Glutamatergic neuron (in vitro differentiated cells): ENCODE results near the gene ARX. TPM values are rescaled to one million over a fixed set of nuclear protein-coding genes. Genes with fewer than 3 reads are reported as not detected.

ENCODE experiments used
- DNase-seq: peaks from one replicate; pipeline ENCODE4 v3.0.0; 2022
- H3K27ac Mint-ChIP-seq: one replicate; pipeline ENCODE4 v1.8.0; 2020; ENCODE audit warnings: mild to moderate bottlenecking, mixed read lengths, inconsistent platforms; ENCODE audit not compliant: unreplicated experiment
- H3K27me3 Mint-ChIP-seq: one replicate; pipeline ENCODE4 v1.8.0; 2020; ENCODE audit warnings: mild to moderate bottlenecking, moderate library complexity, mixed read lengths, inconsistent platforms; ENCODE audit not compliant: unreplicated experiment
- H3K36me3 Mint-ChIP-seq: one replicate; pipeline ENCODE4 v1.8.0; 2020; ENCODE audit warnings: mild to moderate bottlenecking, mixed read lengths, inconsistent platforms; ENCODE audit not compliant: unreplicated experiment
- H3K4me1 Mint-ChIP-seq: one replicate; pipeline ENCODE4 v1.8.0; 2020; ENCODE audit warnings: mild to moderate bottlenecking, low read depth, mixed read lengths, inconsistent platforms; ENCODE audit not compliant: unreplicated experiment
- H3K4me3 Mint-ChIP-seq: one replicate; pipeline ENCODE4 v1.8.0; 2020; ENCODE audit warnings: mild to moderate bottlenecking, mixed read lengths, inconsistent platforms; ENCODE audit not compliant: unreplicated experiment
- H3K9me3 Mint-ChIP-seq: one replicate; pipeline ENCODE4 v1.8.0; 2020; ENCODE audit warnings: mild to moderate bottlenecking, moderate library complexity, mixed read lengths, inconsistent platforms; ENCODE audit not compliant: unreplicated experiment
- total RNA-seq: library from RNA; stranded (reverse); fragmentation: NEBNext Ultra II Directional; extraction: Animal tissue kit (Norgen Biotek cat#: 25700); gene quantifications from one replicate; pipeline ENCODE4 v1.2.1, GENCODE V29; 2021; ENCODE audit not compliant: unreplicated experiment
- TF ChIP-seq, protein P1 (sequence below): fragments of 200-600 bp; sonication (generic); IDR thresholded peaks from one replicate; pipeline ENCODE4 v1.5.0; 2021; ENCODE audit not compliant: partially characterized antibody, unreplicated experiment

Gene ARX
- total RNA-seq, 1 donor from 2014 or later: 0.98 TPM

DNA sequence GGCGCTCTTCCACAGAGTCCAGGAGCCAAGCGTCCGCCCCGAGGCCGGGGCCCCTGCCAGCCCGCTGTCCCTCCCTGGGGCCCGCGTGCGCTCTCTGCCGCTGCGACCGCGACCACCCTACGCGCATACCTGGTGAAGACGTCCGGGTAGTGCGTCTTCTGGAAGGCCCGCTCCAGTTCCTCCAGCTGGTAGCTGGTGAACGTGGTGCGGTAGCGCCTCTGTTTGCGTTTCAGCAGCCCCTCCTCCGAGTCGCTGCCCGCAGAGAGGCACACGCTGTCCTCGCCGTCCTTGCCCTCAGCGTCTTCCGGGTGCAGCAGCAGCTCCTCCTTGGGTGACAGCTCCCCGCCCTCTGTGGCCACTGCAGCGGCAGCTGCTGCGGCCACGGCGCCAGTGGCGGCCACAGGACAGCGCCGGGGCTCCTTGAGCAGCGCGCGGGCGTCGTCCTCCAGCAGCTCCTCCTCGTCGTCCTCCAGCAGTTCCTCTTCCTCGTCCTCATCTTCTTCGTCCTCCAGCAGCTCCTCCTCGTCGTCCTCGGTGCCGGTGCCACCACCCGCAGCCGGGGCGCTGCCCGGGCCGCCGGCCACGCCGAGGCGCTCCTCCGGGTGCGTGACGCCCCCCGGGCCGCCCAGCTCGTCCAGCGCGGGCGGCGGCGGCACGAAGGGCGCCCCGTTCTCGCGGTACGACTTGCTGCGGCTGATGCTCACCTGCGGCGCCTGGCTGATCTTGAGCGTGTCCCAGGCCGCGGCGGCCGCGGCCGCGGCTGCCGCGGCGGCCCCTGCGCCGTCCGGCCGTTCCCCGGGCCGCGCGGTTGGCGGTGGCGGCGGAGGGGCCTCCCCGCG, 2.8 kb downstream of the ARX start:
- H3K4me1 Mint-ChIP-seq: peaks cover 3% of the 10 kb centered on the region
- peaks cover 11% of the 10 kb centered on the region for H3K27me3 Mint-ChIP-seq
- DNase-seq: no peak
- TF ChIP-seq, protein P1, sequence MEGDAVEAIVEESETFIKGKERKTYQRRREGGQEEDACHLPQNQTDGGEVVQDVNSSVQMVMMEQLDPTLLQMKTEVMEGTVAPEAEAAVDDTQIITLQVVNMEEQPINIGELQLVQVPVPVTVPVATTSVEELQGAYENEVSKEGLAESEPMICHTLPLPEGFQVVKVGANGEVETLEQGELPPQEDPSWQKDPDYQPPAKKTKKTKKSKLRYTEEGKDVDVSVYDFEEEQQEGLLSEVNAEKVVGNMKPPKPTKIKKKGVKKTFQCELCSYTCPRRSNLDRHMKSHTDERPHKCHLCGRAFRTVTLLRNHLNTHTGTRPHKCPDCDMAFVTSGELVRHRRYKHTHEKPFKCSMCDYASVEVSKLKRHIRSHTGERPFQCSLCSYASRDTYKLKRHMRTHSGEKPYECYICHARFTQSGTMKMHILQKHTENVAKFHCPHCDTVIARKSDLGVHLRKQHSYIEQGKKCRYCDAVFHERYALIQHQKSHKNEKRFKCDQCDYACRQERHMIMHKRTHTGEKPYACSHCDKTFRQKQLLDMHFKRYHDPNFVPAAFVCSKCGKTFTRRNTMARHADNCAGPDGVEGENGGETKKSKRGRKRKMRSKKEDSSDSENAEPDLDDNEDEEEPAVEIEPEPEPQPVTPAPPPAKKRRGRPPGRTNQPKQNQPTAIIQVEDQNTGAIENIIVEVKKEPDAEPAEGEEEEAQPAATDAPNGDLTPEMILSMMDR: no peak
- peaks cover 4% of the 10 kb centered on the region for H3K9me3 Mint-ChIP-seq
- no peak overlapping the region for H3K27ac Mint-ChIP-seq
- H3K4me3 Mint-ChIP-seq: no peak overlapping the region
- no peaks in the 10 kb centered on the region for H3K36me3 Mint-ChIP-seq

DNA sequence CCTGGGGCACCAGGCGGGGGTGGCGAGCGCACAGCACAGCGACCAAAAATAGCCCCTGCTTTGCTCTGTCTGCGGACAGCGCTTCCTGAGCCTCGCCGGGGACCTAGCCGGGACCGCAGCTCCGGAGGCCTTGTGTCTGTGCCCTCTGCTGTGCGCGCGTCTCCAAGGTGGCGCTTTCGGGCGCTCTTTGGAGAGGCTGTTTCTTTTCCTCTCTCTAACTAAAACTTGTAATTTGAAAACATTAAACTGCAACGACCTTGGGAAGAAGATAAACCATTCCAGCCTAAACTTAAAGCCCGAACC, 3.4 kb downstream of the ARX start:
- Mint-ChIP-seq H3K4me3 (no peak overlapping the region), H3K27me3 (peaks cover 11% of the 10 kb centered on the region), H3K36me3 (no peaks in the 10 kb centered on the region), H3K27ac (no peak overlapping the region), H3K9me3 (peaks cover 4% of the 10 kb centered on the region), H3K4me1 (peaks cover under 1% of the 10 kb centered on the region)
- TF ChIP-seq, protein P1: no peak
- no peak for DNase-seq

DNA sequence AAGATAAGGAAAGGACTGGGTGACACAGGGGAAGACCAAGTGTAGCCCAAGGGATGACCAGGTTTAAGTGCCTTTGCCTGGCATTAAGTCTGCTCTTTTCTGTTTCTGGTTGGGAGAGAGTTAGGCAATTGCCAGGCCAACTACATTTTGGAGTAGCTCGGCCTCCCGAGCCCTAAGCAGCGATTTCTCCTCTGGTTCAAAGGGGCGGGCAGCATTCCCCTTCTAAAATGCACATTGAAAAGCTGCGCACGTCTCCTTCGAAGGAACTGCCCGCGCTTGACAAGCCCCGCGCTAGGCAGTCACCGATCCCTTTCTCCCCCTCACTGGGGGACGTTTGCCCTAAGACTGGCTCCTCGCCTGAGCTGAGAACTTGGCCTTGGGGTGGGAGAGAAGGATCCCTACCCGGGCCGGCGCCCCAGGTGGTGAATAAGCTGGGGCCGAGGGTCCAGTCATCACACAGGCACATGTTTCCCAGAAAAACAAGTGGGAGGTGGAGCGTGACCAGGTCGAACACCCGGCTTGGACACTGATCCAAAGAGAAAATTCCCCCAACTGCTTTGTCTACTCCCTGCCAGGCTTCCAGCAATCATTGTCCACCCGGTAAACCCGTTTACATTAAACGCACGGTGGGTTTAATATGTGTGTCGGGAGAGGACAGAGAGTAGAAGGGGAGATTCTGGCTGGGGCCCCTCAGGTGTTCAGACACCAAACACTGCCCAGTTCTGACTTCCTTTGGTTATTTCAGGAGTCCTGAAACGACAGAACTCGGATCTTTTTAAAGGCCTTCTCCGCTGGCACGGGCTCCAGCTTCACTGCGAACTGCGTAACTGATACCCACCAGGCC, 4.0 kb downstream of the ARX start:
- H3K4me1 Mint-ChIP-seq: no peaks in the 10 kb centered on the region
- H3K4me3 Mint-ChIP-seq: no peak overlapping the region
- no peaks in the 10 kb centered on the region for H3K36me3 Mint-ChIP-seq
- peaks cover 12% of the 10 kb centered on the region for H3K27me3 Mint-ChIP-seq
- H3K9me3 Mint-ChIP-seq: peaks cover 4% of the 10 kb centered on the region
- no peak overlapping the region for H3K27ac Mint-ChIP-seq
- TF ChIP-seq, protein P1: no peak
- DNase-seq: no peak

DNA sequence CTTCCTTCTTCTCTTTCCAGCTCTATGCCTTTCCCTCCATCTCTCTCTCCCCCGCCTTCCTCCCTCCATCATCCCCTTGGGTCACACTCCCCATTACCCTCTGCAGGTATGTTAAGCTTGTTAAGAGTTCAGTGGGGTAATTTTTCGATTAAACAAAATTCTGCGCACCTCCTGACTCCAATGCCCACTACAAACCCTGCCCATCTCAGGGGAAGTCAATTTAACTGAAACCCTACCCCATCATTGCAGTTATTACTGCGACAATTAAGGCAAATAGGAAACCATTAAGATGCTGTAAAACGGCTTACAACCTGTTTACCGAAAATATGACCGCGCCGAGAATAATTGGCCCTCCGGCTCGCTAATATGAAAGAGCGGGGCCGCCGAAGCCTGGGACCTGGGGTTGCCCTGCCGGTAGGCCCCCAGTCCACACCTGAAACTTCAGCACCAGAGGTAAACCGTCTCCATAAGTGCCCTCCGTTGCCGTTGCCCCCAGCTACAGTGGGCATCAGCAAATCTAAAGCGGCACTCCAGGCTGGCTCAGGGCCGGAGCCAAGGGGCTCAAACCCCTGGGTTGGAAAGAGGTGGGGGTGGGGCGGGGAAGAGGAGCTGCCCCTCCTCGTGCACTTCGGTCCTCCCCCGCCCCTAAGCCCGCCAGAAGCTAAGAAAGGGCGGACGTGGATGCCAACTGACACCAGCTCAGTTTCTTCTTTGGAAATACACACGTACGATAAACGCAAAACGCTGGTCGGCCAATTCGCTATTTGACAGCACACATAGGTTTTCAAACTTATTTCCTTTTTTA, 4.8 kb downstream of the ARX start:
- peaks cover 3% of the 10 kb centered on the region for H3K4me1 Mint-ChIP-seq
- TF ChIP-seq, protein P1: no peak
- H3K9me3 Mint-ChIP-seq: peaks cover 4% of the 10 kb centered on the region
- H3K27ac Mint-ChIP-seq: no peak overlapping the region
- no peak overlapping the region for H3K4me3 Mint-ChIP-seq
- H3K36me3 Mint-ChIP-seq: no peaks in the 10 kb centered on the region
- DNase-seq: no peak
- peaks cover 15% of the 10 kb centered on the region for H3K27me3 Mint-ChIP-seq
